Measurements from ENCODE around the gene JAKMIP1. TPM values are rescaled to one million over a fixed set of nuclear protein-coding genes. Genes with fewer than 3 reads are reported as not detected.
A peak's percentile ranks its signal among the peaks of the same experiment; 100 is the strongest.

JAKMIP1 gene
- total RNA-seq, 1 experiment from 2014 or later = not detected

DNA sequence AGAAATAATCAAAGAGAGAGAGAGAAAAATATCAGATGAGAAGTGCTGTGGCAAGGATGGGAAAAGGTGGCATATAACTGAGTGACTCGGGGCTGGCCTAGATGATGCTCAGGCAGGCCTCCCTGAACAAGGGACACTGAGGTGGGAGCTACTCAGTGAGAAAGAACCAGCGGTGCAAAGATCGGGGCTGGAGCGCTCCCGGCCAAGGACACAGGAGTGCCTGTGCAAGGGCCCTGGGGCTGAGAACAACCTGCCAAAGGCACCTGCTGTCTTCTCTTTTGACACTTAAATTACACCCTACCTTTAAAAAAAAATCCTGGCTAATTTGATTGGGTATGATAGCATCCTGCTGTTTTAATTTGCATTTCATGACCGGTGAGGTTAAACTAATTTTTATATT is 104.5 kb downstream of the JAKMIP1 start:
- no peak for ATAC-seq

DNA sequence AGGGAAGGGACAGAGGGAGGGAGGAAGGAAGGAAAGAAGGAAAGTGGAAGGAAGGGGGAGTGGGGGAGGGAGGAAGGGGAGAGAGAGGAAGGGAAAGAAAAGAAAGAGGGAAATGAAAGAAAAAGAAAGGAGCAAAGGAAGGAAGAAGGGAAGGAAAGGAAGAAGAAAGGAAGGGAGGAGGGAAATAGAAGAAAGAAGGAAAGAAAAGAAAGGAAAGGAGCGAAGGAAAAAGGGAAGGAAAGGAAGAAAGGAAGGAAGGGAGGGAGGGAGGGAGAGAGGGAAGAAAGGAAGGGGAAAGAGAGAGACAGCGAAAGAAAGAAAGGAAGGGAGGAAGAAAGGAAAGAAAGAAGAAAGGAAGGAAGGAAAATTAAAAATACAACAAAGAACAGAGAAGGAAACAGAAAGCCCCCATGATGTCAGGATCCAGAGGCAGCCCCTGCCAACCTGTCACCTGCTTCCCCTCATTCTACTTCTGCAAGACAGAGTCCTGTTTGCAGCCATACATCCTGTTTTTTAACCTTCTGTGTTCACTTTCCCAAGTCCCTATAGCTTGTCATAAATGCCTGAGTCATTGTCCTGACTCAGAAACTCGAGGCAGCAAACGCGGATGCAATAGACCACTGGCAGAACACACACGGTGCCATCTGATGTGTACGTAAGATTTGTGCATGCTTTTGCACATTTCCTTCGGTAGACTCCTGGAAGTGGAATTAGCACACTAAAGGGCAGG is 105.2 kb downstream of the JAKMIP1 start:
- in situ Hi-C loops (cut with HindIII; ENCODE audit: low pct_unique_long_range_greater_than_20kb, low sequenced_read_pairs) = no loop called here
- DNase-seq (ENCODE audit: low read depth, low spot score) = peak; percentile 59
- H3K27me3 ChIP-seq (ENCODE audit: control insufficient read depth, insufficient read depth, low read length) = peaks cover 3% of the 10 kb centered on the region; the same call in 1 of the 2 replicates

More for the DNA sequence above, 104.5 kb downstream of the JAKMIP1 start:
- Histone ChIP-seq H3K4me3 (ENCODE audit: low read depth in 2 of 2, low read length in 2 of 2) (no peak overlapping the region), H3K36me3 (ENCODE audit: control insufficient read depth, insufficient read depth, low read length) (no peaks in the 10 kb centered on the region), H3K27ac (ENCODE audit: low read length) (no peak overlapping the region), H3K9me3 (ENCODE audit: control insufficient read depth, insufficient read depth, low read depth, low read length) (no peaks in the 10 kb centered on the region), H3K4me1 (ENCODE audit: control insufficient read depth, insufficient read depth, low read length) (no peaks in the 10 kb centered on the region), H3K27me3 (ENCODE audit: control insufficient read depth, insufficient read depth, low read length) (peaks cover 4% of the 10 kb centered on the region)
- BruUV-seq (replicated peaks) = no TSS peak
- in situ Hi-C loops (cut with HindIII; ENCODE audit: low pct_unique_long_range_greater_than_20kb, low sequenced_read_pairs) (no loop called here), intact Hi-C loops (cut with micrococcal nuclease; ENCODE audit: unreplicated experiment) (no loop called here)
- CTCF ChIA-PET = no interaction called here
- DNase-seq (ENCODE audit: low read depth, low spot score) = no peak
- POLR2A ChIA-PET = interaction anchor here (0.5 kb wide), 1 partner anchor 23 kb away, joined by 6 read pairs; no protein-coding TSS in a partner anchor
- TF ChIP-seq POLR2AphosphoS5 (IDR thresholded peaks at IDR 0.05; ENCODE audit: low read depth, low read length) (no peak), SIN3A (IDR thresholded peaks at IDR 0.05; ENCODE audit: borderline replicate concordance, insufficient read depth, low read depth, low read length) (no peak), TCF7L2 (IDR thresholded peaks at IDR 0.05; ENCODE audit: low read depth, low read length) (no peak)
- TF ChIP-seq, protein P1, sequence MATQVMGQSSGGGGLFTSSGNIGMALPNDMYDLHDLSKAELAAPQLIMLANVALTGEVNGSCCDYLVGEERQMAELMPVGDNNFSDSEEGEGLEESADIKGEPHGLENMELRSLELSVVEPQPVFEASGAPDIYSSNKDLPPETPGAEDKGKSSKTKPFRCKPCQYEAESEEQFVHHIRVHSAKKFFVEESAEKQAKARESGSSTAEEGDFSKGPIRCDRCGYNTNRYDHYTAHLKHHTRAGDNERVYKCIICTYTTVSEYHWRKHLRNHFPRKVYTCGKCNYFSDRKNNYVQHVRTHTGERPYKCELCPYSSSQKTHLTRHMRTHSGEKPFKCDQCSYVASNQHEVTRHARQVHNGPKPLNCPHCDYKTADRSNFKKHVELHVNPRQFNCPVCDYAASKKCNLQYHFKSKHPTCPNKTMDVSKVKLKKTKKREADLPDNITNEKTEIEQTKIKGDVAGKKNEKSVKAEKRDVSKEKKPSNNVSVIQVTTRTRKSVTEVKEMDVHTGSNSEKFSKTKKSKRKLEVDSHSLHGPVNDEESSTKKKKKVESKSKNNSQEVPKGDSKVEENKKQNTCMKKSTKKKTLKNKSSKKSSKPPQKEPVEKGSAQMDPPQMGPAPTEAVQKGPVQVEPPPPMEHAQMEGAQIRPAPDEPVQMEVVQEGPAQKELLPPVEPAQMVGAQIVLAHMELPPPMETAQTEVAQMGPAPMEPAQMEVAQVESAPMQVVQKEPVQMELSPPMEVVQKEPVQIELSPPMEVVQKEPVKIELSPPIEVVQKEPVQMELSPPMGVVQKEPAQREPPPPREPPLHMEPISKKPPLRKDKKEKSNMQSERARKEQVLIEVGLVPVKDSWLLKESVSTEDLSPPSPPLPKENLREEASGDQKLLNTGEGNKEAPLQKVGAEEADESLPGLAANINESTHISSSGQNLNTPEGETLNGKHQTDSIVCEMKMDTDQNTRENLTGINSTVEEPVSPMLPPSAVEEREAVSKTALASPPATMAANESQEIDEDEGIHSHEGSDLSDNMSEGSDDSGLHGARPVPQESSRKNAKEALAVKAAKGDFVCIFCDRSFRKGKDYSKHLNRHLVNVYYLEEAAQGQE (IDR thresholded peaks at IDR 0.05; ENCODE audit: insufficient read depth in 1 of 2, low read depth in 2 of 2, low read length in 1 of 2) = no peak
- TF ChIP-seq, protein P2, sequence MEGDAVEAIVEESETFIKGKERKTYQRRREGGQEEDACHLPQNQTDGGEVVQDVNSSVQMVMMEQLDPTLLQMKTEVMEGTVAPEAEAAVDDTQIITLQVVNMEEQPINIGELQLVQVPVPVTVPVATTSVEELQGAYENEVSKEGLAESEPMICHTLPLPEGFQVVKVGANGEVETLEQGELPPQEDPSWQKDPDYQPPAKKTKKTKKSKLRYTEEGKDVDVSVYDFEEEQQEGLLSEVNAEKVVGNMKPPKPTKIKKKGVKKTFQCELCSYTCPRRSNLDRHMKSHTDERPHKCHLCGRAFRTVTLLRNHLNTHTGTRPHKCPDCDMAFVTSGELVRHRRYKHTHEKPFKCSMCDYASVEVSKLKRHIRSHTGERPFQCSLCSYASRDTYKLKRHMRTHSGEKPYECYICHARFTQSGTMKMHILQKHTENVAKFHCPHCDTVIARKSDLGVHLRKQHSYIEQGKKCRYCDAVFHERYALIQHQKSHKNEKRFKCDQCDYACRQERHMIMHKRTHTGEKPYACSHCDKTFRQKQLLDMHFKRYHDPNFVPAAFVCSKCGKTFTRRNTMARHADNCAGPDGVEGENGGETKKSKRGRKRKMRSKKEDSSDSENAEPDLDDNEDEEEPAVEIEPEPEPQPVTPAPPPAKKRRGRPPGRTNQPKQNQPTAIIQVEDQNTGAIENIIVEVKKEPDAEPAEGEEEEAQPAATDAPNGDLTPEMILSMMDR (IDR thresholded peaks at IDR 0.05) = no peak

More for the DNA sequence above, 105.2 kb downstream of the JAKMIP1 start:
- CTCF ChIA-PET = no interaction called here
- ATAC-seq = peak; percentile 65; the same call in 1 of the 2 replicates
- intact Hi-C loops (cut with micrococcal nuclease; ENCODE audit: unreplicated experiment) = no loop called here
- Histone ChIP-seq H3K4me3 (ENCODE audit: low read depth in 2 of 2, low read length in 2 of 2) (no peak overlapping the region), H3K36me3 (ENCODE audit: control insufficient read depth, insufficient read depth, low read length) (no peaks in the 10 kb centered on the region), H3K27ac (ENCODE audit: low read length) (no peak overlapping the region), H3K9me3 (ENCODE audit: control insufficient read depth, insufficient read depth, low read depth, low read length) (no peaks in the 10 kb centered on the region), H3K4me1 (ENCODE audit: control insufficient read depth, insufficient read depth, low read length) (no peaks in the 10 kb centered on the region)
- no TSS peak for BruUV-seq (replicated peaks)
- TF ChIP-seq, protein P1 (IDR thresholded peaks at IDR 0.05; ENCODE audit: insufficient read depth in 1 of 2, low read depth in 2 of 2, low read length in 1 of 2) = no peak
- TF ChIP-seq, protein P2 (IDR thresholded peaks at IDR 0.05) = no peak
- TF ChIP-seq TCF7L2 (IDR thresholded peaks at IDR 0.05; ENCODE audit: low read depth, low read length) = no peak
- TF ChIP-seq SIN3A (IDR thresholded peaks at IDR 0.05; ENCODE audit: borderline replicate concordance, insufficient read depth, low read depth, low read length) = no peak
- no peak for TF ChIP-seq POLR2AphosphoS5 (IDR thresholded peaks at IDR 0.05; ENCODE audit: low read depth, low read length)
- POLR2A ChIA-PET = interaction anchor here (0.5 kb wide), 1 partner anchor 22 kb away, joined by 6 read pairs; no protein-coding TSS in a partner anchor
